HG02884 (cell line): ENCODE measurements around the gene TSR1.

Experiments
- ATAC-seq: cut with Tn5 transposase; IDR thresholded peaks from one replicate; pipeline ENCODE4 v1.9.1; 2021; ENCODE audit warnings: mild to moderate bottlenecking, moderate library complexity; ENCODE audit not compliant: unreplicated experiment

TSR1 gene

GRCh38 chr17:2369551-2370210 lies 33.4 kb upstream of the TSR1 start:
- ATAC-seq: no peak

- ATAC-seq: no peak
These were observed 32.8 kb upstream of the TSR1 start for GRCh38 chr17:2369039-2369438.

GRCh38 chr17:2368359-2368758 lies 32.1 kb upstream of the TSR1 start:
- no peak for ATAC-seq

- ATAC-seq: no peak
These were observed 30.7 kb upstream of the TSR1 start for GRCh38 chr17:2366747-2367494.

- no peak for ATAC-seq
These were observed 28.9 kb upstream of the TSR1 start for GRCh38 chr17:2365132-2365531.

- no peak for ATAC-seq
These were observed 28.5 kb upstream of the TSR1 start for GRCh38 chr17:2364763-2365116.

- ATAC-seq: no peak
These were observed 27.9 kb upstream of the TSR1 start for GRCh38 chr17:2363851-2364762.

GRCh38 chr17:2363318-2363717 lies 27.1 kb upstream of the TSR1 start:
- ATAC-seq: no peak

GRCh38 chr17:2362881-2363280 lies 26.6 kb upstream of the TSR1 start:
- no peak for ATAC-seq

GRCh38 chr17:2362416-2362815 lies 26.2 kb upstream of the TSR1 start:
- no peak for ATAC-seq

- no peak for ATAC-seq
These were observed 25.8 kb upstream of the TSR1 start for GRCh38 chr17:2362016-2362415.

GRCh38 chr17:2361010-2361760 lies 24.9 kb upstream of the TSR1 start:
- no peak for ATAC-seq

GRCh38 chr17:2357931-2358434 lies 21.7 kb upstream of the TSR1 start:
- ATAC-seq: no peak

GRCh38 chr17:2357237-2357636 lies 21.0 kb upstream of the TSR1 start:
- ATAC-seq: no peak

- ATAC-seq: no peak
These were observed 18.1 kb upstream of the TSR1 start for GRCh38 chr17:2354311-2354710.

- no peak for ATAC-seq
These were observed 15.0 kb upstream of the TSR1 start for GRCh38 chr17:2351269-2351668.

- ATAC-seq: no peak
These were observed 11.8 kb upstream of the TSR1 start for GRCh38 chr17:2347805-2348685.

GRCh38 chr17:2346475-2346874 lies 10.2 kb upstream of the TSR1 start:
- ATAC-seq: no peak

- ATAC-seq: no peak
These were observed 8.3 kb upstream of the TSR1 start for GRCh38 chr17:2344528-2344927.

GRCh38 chr17:2343421-2343820 lies 7.2 kb upstream of the TSR1 start:
- no peak for ATAC-seq
